Loucy (cell line): Measurements from ENCODE around the gene FIGN.

ENCODE experiments used
- H2AFZ ChIP-seq: fragments of 200-600 bp; sonication (generic); 2 replicates; pipeline ENCODE4 v1.6.0; 2016; ENCODE audit warnings: antibody characterized with exemption, mild to moderate bottlenecking, low read length, moderate library complexity
- H3F3A ChIP-seq: fragments of 200-600 bp; 2 replicates; pipeline ENCODE4 v1.6.0; 2016; ENCODE audit warnings: antibody characterized with exemption, low read depth, mild to moderate bottlenecking
- H3K27me3 ChIP-seq: fragments of 200-600 bp; sonication (generic); 2 replicates; pipeline ENCODE4 v1.6.1; 2014; ENCODE audit warnings: low read length, mild to moderate bottlenecking; ENCODE audit not compliant: insufficient read depth, poor library complexity, severe bottlenecking
- H3K36me3 ChIP-seq: fragments of 200-600 bp; sonication (generic); 2 replicates; pipeline ENCODE4 v1.6.1; 2016; ENCODE audit warnings: low read length; ENCODE audit not compliant: insufficient read depth
- H3K4me1 ChIP-seq: fragments of 200-600 bp; sonication (generic); 2 replicates; pipeline ENCODE4 v1.5.1; 2014; ENCODE audit warnings: low read length, mild to moderate bottlenecking; ENCODE audit not compliant: insufficient read depth, poor library complexity, severe bottlenecking
- H3K4me2 ChIP-seq: fragments of 200-600 bp; sonication (generic); 2 replicates; pipeline ENCODE4 v1.6.0; 2014; ENCODE audit warnings: antibody characterized with exemption, low read length, low read depth, mild to moderate bottlenecking; ENCODE audit not compliant: poor library complexity, severe bottlenecking
- H3K4me3 ChIP-seq: fragments of 200-600 bp; sonication (generic); 2 replicates; pipeline ENCODE4 v1.5.1; 2014; ENCODE audit warnings: low read length, mild to moderate bottlenecking, mixed read lengths; ENCODE audit not compliant: poor library complexity, severe bottlenecking
- H3K79me2 ChIP-seq: fragments of 200-600 bp; sonication (generic); 2 replicates; pipeline ENCODE4 v1.6.1; 2014; ENCODE audit warnings: low read length; ENCODE audit not compliant: insufficient read depth
- H3K9ac ChIP-seq: fragments of 200-600 bp; sonication (generic); 2 replicates; pipeline ENCODE4 v1.6.0; 2014; ENCODE audit warnings: mild to moderate bottlenecking, low read depth, low read length, moderate library complexity; ENCODE audit not compliant: poor library complexity, severe bottlenecking
- H3K9me2 ChIP-seq: fragments of 200-600 bp; sonication (generic); replicated peaks from 2 replicates; pipeline ENCODE4 v1.6.1; 2016; ENCODE audit warnings: low read depth, low read length, mixed read lengths
- H3K9me3 ChIP-seq: fragments of 200-600 bp; sonication (generic); 2 replicates; pipeline ENCODE4 v1.6.1; 2014; ENCODE audit warnings: mild to moderate bottlenecking, antibody characterized with exemption, low read length, low read depth; ENCODE audit not compliant: insufficient read depth
- H4K20me1 ChIP-seq: fragments of 200-600 bp; sonication (generic); 2 replicates; pipeline ENCODE4 v1.6.0; 2014; ENCODE audit warnings: antibody characterized with exemption, low read length, mild to moderate bottlenecking; ENCODE audit not compliant: insufficient read depth, poor library complexity, severe bottlenecking
- EZH2phosphoT487 ChIP-seq: fragments of 200-600 bp; IDR thresholded peaks from 2 replicates; pipeline ENCODE4 v1.6.1; 2018; ENCODE audit warnings: antibody characterized with exemption, mild to moderate bottlenecking, moderate library complexity, borderline replicate concordance
- TF ChIP-seq, protein P1 (sequence below): fragments of 200-600 bp; sonication (generic); conservative IDR thresholded peaks from 2 replicates; pipeline ENCODE4 v1.5.1; 2014; ENCODE audit warnings: mild to moderate bottlenecking, antibody characterized with exemption, low read length

Gene FIGN

DNA sequence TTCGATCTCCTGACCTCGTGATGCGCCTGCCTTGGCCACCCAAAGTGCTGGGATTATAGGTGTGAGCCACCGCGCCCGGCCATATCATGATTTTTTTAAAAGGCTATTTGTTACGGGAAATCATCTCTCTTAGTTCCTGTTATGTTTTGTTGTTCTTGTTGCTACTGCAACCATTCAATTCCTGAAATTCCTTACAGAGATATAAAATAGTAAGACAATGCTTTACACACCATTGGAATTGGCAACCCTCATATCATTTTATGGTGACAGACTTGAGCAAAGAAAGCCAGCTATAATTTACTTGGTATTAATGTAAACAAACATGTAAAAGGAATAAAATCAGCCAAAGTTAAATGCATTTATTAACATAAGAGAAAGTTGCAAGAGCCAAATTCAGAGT is 163.0 kb downstream of the FIGN start:
- H3K9me2 ChIP-seq, result no peaks in the 10 kb centered on the region
- H3K4me2 ChIP-seq, result no peak overlapping the region

DNA sequence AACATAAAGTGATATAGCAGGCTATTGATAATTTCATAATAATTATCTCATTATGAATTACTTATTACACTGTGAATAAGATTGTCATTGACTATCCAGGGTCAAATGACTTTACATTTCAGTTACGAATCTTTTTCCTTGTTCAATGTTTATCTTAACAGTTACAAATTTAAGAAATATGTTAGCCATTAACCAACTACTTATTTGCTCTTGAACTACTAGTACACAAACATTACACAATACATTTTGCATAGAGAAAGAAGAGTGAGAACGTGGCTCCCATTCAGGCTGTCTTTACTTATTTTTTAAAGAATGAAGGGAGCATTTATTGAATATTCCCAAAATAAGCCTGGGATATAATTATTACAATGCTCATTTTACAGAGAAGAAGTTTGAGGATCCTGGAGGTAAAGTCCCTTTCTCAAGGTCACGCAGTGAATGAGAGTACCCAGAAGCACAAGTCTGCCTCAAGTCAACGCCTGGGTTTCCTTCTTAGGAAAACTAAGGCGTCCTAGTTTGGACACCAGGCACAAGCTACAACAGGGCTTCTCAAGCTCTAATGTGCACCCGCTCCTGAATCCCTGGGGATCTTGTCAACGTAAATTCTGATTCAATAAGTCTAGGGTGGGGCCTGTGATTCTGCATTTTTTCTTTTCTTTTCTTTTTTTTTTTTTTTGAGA is 164.2 kb downstream of the FIGN start:
- no peaks in the 10 kb centered on the region for H3F3A ChIP-seq
- no peaks in the 10 kb centered on the region for H4K20me1 ChIP-seq
- H3K4me3 ChIP-seq, result no peak overlapping the region
- no peaks in the 10 kb centered on the region for H3K79me2 ChIP-seq
- no peak overlapping the region for H3K4me2 ChIP-seq
- TF ChIP-seq, protein P1, sequence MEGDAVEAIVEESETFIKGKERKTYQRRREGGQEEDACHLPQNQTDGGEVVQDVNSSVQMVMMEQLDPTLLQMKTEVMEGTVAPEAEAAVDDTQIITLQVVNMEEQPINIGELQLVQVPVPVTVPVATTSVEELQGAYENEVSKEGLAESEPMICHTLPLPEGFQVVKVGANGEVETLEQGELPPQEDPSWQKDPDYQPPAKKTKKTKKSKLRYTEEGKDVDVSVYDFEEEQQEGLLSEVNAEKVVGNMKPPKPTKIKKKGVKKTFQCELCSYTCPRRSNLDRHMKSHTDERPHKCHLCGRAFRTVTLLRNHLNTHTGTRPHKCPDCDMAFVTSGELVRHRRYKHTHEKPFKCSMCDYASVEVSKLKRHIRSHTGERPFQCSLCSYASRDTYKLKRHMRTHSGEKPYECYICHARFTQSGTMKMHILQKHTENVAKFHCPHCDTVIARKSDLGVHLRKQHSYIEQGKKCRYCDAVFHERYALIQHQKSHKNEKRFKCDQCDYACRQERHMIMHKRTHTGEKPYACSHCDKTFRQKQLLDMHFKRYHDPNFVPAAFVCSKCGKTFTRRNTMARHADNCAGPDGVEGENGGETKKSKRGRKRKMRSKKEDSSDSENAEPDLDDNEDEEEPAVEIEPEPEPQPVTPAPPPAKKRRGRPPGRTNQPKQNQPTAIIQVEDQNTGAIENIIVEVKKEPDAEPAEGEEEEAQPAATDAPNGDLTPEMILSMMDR, result no peak
- no peak for TF ChIP-seq EZH2phosphoT487
- H3K4me1 ChIP-seq, result no peaks in the 10 kb centered on the region
- H3K27me3 ChIP-seq, result no peaks in the 10 kb centered on the region
- H2AFZ ChIP-seq, result no peak overlapping the region
- no peaks in the 10 kb centered on the region for H3K9me2 ChIP-seq
- no peaks in the 10 kb centered on the region for H3K36me3 ChIP-seq
- H3K9me3 ChIP-seq, result no peaks in the 10 kb centered on the region
- no peak overlapping the region for H3K9ac ChIP-seq

More for the DNA sequence above, 163.0 kb downstream of the FIGN start:
- H3K36me3 ChIP-seq, result no peaks in the 10 kb centered on the region
- no peaks in the 10 kb centered on the region for H3K27me3 ChIP-seq
- no peak overlapping the region for H2AFZ ChIP-seq
- no peaks in the 10 kb centered on the region for H4K20me1 ChIP-seq
- H3K9me3 ChIP-seq, result no peaks in the 10 kb centered on the region
- no peaks in the 10 kb centered on the region for H3F3A ChIP-seq
- H3K9ac ChIP-seq, result no peak overlapping the region
- H3K79me2 ChIP-seq, result no peaks in the 10 kb centered on the region
- no peaks in the 10 kb centered on the region for H3K4me1 ChIP-seq
- no peak for TF ChIP-seq EZH2phosphoT487
- TF ChIP-seq, protein P1, result no peak
- H3K4me3 ChIP-seq, result no peak overlapping the region

- H4K20me1 ChIP-seq, result no peaks in the 10 kb centered on the region
- no peak overlapping the region for H3K4me3 ChIP-seq
- no peaks in the 10 kb centered on the region for H3F3A ChIP-seq
- H3K4me2 ChIP-seq, result no peak overlapping the region
- H3K9ac ChIP-seq, result no peak overlapping the region
- no peak for TF ChIP-seq EZH2phosphoT487
- TF ChIP-seq, protein P1, result no peak
- H3K79me2 ChIP-seq, result no peaks in the 10 kb centered on the region
- no peaks in the 10 kb centered on the region for H3K27me3 ChIP-seq
- H2AFZ ChIP-seq, result no peak overlapping the region
- H3K4me1 ChIP-seq, result no peaks in the 10 kb centered on the region
- no peaks in the 10 kb centered on the region for H3K9me3 ChIP-seq
- no peaks in the 10 kb centered on the region for H3K36me3 ChIP-seq
- H3K9me2 ChIP-seq, result no peaks in the 10 kb centered on the region
These were observed 165.4 kb downstream of the FIGN start for GRCh38 chr2:163570391-163570790.
